ENCODE measurements around the gene DEFB128. TPM values are rescaled to one million over a fixed set of nuclear protein-coding genes. Genes with fewer than 3 reads are reported as not detected.
"Not testable (repeated sequence)": the region's sequence is repeated elsewhere in the genome, so short reads cannot be mapped to it uniquely, and the experiment has no call there.

DEFB128 gene
- total and polyA plus RNA-seq, 8 donors = not detected

DNA sequence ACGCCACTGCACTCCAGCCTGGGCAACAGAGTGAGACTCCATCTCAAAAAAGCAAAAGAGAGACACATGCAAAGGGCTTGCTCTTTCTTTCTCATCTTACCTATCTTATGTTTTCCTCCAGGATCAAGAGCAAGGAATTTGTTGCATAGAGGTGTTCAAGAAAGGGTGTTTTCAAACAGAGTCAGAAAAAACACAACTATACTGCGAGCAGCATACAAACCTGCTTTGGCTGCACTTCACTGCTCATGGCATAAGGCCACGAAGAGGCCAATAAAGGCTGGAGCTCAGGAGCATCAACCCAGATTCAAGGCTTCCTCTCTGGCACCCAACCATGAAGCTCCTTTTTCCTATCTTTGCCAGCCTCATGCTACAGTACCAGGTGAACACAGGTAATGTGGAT lies 37.4 kb upstream of the DEFB128 start, which contains the start of gene DEFB129:
Gene DEFB129, plus strand, starts transcription at position 301 of the 400 bp plus-strand sequence. Its CDS starts 31 bp downstream, at position 332.
- Histone ChIP-seq H3K4me3 (no peak within 1 kb of the TSS), H3K9me3 (no peaks in the 10 kb centered on the region), H3K27ac (no peak within 1 kb of the TSS), H3K4me1 (no peaks in the 10 kb centered on the region), H3K27me3 (no peaks in the 10 kb centered on the region), H3K36me3 (no peaks in the 10 kb centered on the region)
- FAIRE-seq (no peak), DNase-seq (no peak), ATAC-seq (no peak)
- WGBS, 2 donors = 69 to 74% methylated on average over 3 of the region's 3 CpGs
- intact Hi-C loops (cut with DNase I) = no loop called here
- TF ChIP-seq, protein P1, sequence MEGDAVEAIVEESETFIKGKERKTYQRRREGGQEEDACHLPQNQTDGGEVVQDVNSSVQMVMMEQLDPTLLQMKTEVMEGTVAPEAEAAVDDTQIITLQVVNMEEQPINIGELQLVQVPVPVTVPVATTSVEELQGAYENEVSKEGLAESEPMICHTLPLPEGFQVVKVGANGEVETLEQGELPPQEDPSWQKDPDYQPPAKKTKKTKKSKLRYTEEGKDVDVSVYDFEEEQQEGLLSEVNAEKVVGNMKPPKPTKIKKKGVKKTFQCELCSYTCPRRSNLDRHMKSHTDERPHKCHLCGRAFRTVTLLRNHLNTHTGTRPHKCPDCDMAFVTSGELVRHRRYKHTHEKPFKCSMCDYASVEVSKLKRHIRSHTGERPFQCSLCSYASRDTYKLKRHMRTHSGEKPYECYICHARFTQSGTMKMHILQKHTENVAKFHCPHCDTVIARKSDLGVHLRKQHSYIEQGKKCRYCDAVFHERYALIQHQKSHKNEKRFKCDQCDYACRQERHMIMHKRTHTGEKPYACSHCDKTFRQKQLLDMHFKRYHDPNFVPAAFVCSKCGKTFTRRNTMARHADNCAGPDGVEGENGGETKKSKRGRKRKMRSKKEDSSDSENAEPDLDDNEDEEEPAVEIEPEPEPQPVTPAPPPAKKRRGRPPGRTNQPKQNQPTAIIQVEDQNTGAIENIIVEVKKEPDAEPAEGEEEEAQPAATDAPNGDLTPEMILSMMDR (IDR thresholded peaks at IDR 0.05) = no peak

DNA sequence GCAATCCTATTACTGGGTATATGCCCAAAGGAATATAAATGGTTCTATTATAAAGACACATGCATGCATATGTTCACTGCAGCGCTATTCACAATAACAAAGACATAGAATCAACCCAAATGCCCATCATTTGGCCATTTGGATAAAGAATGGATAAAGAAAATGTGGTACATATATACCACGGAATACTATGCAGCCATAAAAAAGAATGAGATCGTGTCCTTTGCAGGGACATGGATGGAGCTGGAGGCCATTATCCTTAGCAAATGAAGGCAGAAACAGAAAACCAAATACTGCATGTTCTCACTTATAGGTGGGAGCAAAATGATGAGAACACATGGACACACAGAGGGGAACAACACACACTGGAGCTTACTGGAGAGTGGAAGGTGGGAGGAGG lies 36.4 kb upstream of the DEFB128 start:
- not testable (repeated sequence) for FAIRE-seq

DNA sequence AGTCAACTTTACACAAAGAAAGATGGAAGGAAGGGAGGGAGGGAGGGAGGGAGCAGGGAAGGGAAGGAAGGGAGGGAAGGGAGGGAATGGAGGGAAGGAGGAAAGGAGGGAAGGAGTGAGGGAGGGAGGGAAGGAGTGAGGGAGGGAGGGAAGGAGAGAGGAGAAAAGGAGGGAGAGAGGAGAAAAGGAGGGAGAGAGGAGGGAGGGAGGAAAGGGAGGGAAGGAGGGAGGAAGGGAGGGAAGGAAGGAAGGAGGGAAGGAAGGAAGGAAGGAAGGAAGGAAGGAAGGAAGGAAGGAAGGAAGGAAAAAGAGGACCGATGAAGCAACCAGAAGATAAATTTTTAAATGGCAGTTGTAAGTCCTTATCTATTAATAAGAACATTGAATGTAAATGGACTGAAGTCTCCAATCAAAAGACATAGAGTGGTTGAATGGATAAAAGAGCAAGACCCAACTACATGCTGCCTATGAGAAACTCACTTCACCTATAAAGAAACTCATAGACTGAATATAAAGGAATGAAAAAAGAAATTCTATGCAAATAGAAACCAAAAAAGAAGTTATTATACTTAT lies 31.8 kb upstream of the DEFB128 start:
- no peaks in the 10 kb centered on the region for H3K9me3 ChIP-seq
- intact Hi-C loops (cut with DNase I) = no loop called here
- H3K4me1 ChIP-seq = no peaks in the 10 kb centered on the region
- DNase-seq (no peak), FAIRE-seq (no peak), ATAC-seq (no peak)
- H3K36me3 ChIP-seq = no peaks in the 10 kb centered on the region
- WGBS, 2 donors = 52 to 67% methylated on average over 1 of the region's 1 CpG
- no peaks in the 10 kb centered on the region for H3K27me3 ChIP-seq
- H3K27ac ChIP-seq = no peak overlapping the region
- no peak overlapping the region for H3K4me3 ChIP-seq
- TF ChIP-seq, protein P1 (IDR thresholded peaks at IDR 0.05) = no peak

More for the DNA sequence above, 36.4 kb upstream of the DEFB128 start:
- H3K4me1 ChIP-seq; H3K36me3 ChIP-seq; H3K4me3 ChIP-seq; H3K9me3 ChIP-seq; intact Hi-C loops (cut with DNase I); H3K27ac ChIP-seq; DNase-seq; H3K27me3 ChIP-seq; ATAC-seq: not testable (repeated sequence)
- WGBS, 2 donors = 75 to 78% methylated on average over 3 of the region's 3 CpGs

DNA sequence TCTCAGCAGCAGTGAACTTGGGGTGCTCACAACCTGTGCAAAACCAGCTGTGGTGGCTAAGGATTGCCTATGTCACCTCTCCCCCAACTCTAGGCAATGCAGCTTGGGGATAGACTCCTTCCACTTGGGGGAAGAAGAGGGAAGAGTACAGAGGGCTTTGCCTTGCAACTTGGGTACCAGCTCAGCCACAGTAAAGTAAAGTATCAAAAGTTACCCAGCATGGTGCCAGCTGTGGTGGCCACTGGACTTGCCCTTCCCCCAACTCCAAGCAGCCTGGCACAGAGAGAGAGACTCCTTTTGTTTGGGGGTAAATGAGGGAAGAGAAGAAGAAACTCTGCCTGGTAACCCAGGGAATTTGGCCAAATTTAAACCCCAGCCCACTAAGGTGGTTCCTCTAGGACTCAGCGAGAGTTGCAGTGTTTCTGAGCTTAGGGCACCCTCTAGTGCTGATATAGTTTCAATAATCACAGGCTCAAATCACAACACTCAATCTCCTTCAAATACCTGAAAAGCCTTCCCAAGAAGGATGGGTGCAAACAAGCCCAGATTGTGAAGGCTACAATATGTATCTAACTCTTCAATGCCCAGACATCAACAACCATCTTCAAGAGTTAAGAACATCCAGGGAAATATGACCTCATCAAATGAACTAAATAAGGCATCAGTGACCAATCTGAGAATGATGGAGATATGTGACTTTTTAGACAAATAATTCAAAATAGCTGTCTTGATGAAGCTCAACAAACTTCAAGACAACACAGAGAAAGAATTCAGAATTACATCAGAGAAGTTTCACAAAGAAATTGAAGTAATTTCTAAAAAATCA lies 30.0 kb upstream of the DEFB128 start:
- ATAC-seq (peak in 1 of 4 donors; percentile 44), DNase-seq (no peak), FAIRE-seq (no peak)
- no peaks in the 10 kb centered on the region for H3K9me3 ChIP-seq
- no peaks in the 10 kb centered on the region for H3K27me3 ChIP-seq
- H3K4me3 ChIP-seq = no peak overlapping the region
- intact Hi-C loops (cut with DNase I) = no loop called here
- no peaks in the 10 kb centered on the region for H3K36me3 ChIP-seq
- H3K27ac ChIP-seq = no peak overlapping the region
- H3K4me1 ChIP-seq = no peaks in the 10 kb centered on the region
- TF ChIP-seq, protein P1 (IDR thresholded peaks at IDR 0.05) = no peak
- 0 to 3% methylated on average over 1 of the region's 1 CpG for WGBS, 2 donors

DNA sequence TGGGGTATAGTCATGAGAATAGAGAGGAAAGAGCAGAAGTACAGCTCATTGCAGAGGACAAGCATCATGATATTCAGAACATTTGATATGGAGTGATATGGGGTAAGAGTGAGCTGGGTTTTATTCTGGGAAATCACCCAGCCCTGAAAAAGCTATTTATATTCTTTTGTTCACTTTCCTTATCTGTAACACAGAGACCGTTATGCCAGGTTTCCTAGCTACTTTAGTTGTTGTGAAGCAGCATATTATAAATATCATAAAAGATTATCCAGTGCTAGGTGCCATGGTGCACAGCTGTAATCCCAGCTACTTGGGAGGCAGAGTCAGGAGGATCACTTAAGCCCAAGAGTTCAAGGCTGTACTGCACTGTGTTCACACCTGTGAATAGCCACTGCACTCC lies 27.8 kb upstream of the DEFB128 start:
- Histone ChIP-seq H3K4me3 (no peak overlapping the region), H3K27ac (no peak overlapping the region), H3K9me3 (no peaks in the 10 kb centered on the region), H3K27me3 (no peaks in the 10 kb centered on the region), H3K36me3 (no peaks in the 10 kb centered on the region), H3K4me1 (no peaks in the 10 kb centered on the region)
- ATAC-seq (no peak), FAIRE-seq (no peak), DNase-seq (no peak)
- TF ChIP-seq, protein P1 (IDR thresholded peaks at IDR 0.05) = no peak
- intact Hi-C loops (cut with DNase I) = no loop called here
- 41 to 50% methylated on average over 1 of the region's 1 CpG for WGBS, 2 donors

Measured in pancreas (tissue), 10 donors.